Measurements from ENCODE around the gene HS2ST1.

DNA sequence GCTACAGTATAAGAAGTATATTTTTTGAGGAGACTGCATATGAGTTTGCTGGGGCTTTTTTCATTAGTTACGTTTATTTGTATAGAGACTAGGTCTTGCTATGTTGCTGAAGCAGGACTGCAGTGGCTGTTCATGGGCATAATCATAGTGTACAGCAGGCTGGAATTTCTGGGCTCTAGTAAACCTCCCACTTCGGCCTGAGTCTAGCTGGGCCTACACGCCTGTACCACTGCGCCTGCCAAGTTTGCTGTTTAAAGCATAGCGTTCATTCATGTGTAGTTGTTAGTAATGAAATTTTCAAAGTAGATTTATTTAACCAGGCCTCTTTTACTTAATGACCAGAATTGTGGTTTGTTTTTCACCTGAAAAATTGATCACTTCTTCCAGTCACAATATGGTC lies 33.8 kb downstream of the HS2ST1 start:
- TF ChIP-seq CTCF (IDR thresholded peaks at IDR 0.05) (no peak), EP300 (IDR thresholded peaks at IDR 0.05) (no peak)

All from ovary (tissue), 3 donors.